HG03571 (cell line): ENCODE data around the gene PIK3CD.
"Not testable (repeated sequence)": the region's sequence is repeated elsewhere in the genome, so short reads cannot be mapped to it uniquely, and the experiment has no call there.

ENCODE experiments used
- ATAC-seq: cut with Tn5 transposase; IDR thresholded peaks from one replicate; pipeline ENCODE4 v1.9.1; 2021; ENCODE audit not compliant: unreplicated experiment

The PIK3CD gene

DNA sequence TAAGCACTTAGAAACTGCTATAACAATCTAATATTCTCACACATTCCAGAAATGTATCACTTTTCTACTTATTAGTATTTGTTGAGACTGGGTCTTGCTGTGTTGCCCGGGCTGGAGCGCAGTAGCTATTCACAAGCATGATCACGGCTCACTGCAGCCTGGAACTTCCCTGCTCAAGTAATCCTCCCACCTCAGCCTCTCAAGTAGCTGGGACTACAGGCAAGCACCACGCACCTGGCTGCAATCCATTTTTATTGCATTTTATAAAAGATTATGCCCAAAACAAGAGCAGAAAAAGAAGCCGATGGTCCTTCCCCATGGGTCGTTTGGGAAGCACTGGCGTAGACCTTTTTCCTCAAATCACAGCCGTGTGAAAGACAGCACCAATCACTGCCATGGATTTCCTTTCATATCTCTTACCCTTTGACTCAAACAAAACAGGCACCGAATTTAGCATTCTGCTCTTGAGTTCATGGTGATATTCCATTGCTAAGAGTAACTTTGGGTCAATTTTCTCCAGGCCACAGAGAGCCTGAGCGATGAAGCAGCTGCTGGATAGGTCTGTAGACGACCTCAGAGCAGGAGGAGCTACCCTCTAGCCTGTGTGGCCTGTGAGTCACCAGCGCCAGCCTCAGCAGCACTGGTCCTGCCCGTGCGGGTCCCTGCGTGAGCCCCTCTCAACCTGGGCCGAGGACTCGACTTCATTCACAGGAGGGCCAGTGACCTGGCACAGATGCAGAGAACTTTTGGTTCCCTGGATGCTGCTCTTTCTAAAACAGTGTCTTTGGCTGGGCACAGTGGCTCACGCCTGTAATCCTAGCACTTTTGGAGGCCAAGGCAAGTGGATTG, 80.8 kb downstream of the PIK3CD start:
- ATAC-seq, result no peak

DNA sequence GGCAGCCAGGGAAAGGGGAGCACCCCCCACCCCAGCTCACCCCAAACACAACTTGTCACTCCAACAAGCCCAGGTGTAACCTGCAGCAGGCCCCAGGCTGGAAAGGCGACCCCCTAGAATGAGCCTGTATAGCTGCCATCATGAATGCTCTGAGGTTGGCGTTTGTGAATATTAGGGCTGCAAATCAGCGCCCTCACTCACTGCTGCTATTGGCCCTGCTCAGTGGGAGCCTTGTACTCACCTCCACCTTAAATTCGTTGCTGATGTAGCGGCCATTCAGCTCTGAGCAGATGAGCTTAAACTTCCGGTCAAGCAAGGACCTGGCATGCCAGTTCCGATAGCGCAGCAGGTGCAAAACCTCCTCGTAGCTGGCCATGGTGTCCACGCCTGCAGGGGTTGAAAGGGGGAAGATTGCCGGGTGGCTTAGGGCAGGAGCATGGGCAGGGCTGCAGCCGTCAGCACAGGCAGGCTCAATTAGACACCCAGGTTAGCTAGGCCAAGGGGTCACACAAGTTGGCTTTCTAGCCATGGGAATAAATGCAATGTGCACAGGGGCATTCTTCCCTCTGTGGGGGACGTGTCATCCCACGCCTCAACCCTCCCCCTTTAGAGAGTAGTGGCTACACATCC, 81.7 kb downstream of the PIK3CD start:
- no peak for ATAC-seq

- ATAC-seq, result no peak
Measured at GRCh38 chr1:9735800-9736199, 84.3 kb downstream of the PIK3CD start.

- no peak for ATAC-seq
Measured at GRCh38 chr1:9736241-9736640, 84.7 kb downstream of the PIK3CD start.

- no peak for ATAC-seq
Measured at GRCh38 chr1:9737057-9737456, 85.5 kb downstream of the PIK3CD start.

DNA sequence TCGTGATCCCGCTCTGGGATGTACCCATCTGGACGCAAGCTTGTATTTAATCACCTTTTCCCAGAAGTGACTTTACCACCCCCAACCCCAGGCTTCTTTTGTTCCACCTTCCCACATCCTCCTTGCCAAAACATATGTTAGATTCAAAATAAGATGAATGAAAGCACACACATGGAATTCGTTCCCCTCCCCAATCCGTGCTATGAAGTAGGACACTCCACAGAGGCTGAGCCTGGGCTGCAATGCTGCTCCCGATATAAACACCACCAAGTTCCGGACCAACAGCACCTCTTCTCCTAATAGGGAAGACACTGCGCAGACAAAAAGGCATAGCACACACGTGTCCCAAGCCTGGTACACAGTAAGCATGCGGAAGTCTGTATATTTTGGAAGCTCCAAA, 86.1 kb downstream of the PIK3CD start:
- ATAC-seq, result no peak

GRCh38 chr1:9744106-9744799, 92.7 kb downstream of the PIK3CD start:
- ATAC-seq, result no peak

GRCh38 chr1:9746211-9746610, 94.7 kb downstream of the PIK3CD start:
- ATAC-seq, result no peak

- ATAC-seq, result no peak
Measured at GRCh38 chr1:9746651-9747050, 95.1 kb downstream of the PIK3CD start.

- ATAC-seq, result not testable (repeated sequence)
Measured at GRCh38 chr1:9748391-9748790, 96.9 kb downstream of the PIK3CD start.

GRCh38 chr1:9749361-9749760, 97.8 kb downstream of the PIK3CD start:
- ATAC-seq, result no peak

DNA sequence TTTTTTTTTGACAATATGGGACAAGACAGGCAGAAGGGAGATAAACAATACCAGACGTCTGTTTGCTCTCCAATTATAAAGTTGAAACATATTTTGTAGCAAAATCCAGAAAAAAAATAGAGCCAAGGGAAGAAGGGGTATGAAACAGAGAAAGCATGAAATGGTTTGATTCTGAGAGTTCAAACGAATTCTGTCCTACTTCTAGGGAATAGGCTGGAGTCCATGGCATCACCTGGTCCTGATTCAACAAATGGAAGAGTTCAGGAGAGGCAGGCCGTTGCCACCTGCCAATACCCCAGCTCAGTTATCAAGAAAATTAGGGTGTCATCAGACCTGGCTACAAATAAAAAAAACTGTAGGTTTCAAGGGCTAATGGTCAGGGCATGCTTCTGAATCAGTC, 100.4 kb downstream of the PIK3CD start:
- ATAC-seq, result no peak

- ATAC-seq, result no peak
Measured at GRCh38 chr1:9753121-9753531, 101.6 kb downstream of the PIK3CD start.

DNA sequence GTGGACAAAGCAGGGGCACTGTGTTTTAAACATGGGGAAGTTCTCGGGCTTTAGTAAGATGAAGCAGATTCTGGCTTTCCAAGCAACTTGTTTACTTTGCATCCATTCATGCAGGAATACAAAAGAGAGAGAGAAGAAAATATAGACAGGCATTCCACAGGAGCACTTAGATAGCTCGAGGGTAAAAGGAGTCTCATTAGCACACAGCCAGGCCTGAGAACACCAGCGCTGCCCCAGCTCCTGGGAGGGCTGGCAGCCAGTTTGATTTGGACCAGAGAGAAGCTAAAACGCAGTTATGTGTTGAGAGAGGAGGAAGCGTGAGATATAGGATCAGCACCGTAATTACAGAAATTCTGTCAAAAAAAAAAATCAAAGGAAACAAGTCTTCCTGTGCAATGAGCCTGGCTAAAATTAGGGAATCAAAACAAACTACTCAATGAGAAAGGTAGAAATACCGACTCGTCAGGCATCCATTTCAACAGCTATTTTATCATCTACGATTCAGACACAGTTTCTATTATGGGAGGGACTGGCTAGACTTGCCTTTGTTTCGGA, 104.0 kb downstream of the PIK3CD start:
- ATAC-seq, result no peak

- no peak for ATAC-seq
Measured at GRCh38 chr1:9758559-9759121, 107.1 kb downstream of the PIK3CD start.

DNA sequence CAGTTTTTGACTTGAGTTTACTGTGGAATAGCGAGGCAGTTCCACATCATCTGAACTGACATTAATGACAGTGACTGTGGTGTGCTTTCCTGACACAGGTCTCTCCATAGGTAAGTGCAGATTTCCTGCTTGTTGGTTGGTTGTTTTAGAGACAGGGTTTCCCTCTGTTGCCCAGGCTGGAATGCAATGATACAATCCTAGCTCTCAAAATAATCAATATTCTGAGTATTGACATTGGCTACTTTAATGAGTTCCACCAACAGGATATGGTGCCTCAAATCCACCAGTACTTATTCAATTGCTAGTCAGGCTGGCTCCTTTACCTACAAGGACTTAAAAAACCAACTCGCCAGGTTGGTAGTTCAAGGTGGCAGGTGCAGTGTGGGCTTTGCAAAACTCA, 108.4 kb downstream of the PIK3CD start:
- ATAC-seq, result no peak

DNA sequence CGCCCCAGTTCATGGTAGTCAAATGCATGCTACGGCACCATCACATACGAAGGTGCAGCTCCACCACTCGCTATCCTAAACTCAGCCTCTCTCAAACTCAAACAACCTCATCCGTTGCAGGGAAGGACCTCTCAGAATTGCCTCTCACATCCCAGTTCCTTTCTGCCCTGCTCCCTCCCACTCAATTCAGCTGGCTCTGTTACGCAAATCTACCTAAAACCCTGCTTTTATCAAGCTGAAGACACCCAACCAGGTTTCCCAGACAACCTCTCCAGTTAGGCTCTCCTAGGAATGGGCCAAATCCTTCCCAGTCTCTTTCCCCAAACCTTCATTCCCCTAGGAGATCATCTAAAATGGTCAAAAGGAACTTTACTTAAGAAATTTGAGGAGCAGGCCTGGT, 109.3 kb downstream of the PIK3CD start:
- ATAC-seq, result no peak

- ATAC-seq, result no peak
Measured at GRCh38 chr1:9761855-9762254, 110.3 kb downstream of the PIK3CD start.

DNA sequence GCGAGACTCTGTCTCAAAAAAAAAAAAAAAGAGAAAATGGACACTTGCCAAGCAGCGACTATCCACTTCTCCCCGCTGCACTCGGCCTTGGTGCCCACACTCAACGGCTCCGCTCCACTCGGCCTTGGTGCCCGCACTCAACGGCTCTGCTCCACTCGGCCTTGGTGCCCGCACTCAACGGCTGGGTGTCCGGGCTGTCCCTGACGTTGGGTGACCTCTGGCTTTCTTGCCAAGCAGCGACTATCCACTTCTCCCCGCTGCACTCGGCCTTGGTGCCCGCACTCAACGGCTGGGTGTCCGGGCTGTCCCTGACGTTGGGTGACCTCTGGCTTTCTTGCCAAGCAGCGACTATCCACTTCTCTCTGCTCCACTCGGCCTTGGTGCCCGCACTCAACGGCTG, 110.9 kb downstream of the PIK3CD start:
- not testable (repeated sequence) for ATAC-seq

DNA sequence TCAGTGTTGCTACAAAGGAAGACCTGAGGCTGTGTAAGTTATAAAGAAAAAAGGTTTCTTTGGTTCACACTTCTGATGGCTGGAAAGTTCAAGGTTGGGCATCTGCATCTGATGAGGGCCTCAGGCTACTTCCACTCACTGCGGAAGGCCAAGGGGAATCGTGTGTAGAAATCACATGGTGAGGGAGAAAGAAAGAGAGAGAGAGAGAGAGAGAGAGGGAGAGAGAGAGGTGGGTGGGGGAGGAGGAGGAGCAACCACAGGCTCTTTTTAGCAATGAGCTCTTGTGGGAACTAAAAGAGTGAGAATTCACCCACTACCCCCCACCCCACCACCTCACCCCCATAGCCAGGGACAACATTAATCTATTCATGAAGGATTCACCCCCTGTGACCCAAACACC, 112.4 kb downstream of the PIK3CD start:
- ATAC-seq, result no peak

DNA sequence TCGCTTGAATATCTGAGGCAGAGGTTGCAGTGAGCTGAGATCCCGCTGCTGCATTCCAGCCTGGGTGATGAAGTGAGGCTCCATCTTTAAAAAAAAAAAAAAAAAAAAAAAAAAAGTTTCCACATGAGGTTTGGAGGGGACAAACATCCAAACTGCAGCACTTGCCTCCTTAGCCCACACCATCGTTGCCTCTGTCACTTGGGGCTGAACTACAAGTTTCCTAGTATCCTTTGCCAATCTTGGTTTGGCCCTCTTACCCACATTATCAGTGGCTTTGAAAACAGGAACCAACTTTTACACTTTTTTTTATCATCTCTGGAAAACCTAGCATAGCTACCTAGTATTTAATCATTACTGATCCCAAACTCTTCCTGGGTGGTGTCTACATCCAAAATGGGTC, 113.0 kb downstream of the PIK3CD start:
- no peak for ATAC-seq
